GM23248 (cell line): ENCODE results near the gene TECPR2. TPM values are rescaled to one million over a fixed set of nuclear protein-coding genes. Genes with fewer than 3 reads are reported as not detected.

Experiments
- DNase-seq: peaks from one replicate; pipeline ENCODE4 v3.0.0-alpha.2; 2015
- H2AFZ ChIP-seq: fragments of 200-600 bp; sonication (generic); 2 replicates; pipeline ENCODE4 v1.6.1; 2016; ENCODE audit warnings: antibody characterized with exemption
- H3F3A ChIP-seq: fragments of 200-600 bp; sonication (generic); 2 replicates; pipeline ENCODE4 v1.6.1; 2016; ENCODE audit warnings: mild to moderate bottlenecking, antibody characterized with exemption, mixed run types; ENCODE audit not compliant: insufficient read depth
- H3K27ac ChIP-seq: fragments of 200-600 bp; sonication (generic); 2 replicates; pipeline ENCODE4 v1.5.1; 2016; ENCODE audit warnings: mild to moderate bottlenecking
- H3K27me3 ChIP-seq: fragments of 200-600 bp; sonication (generic); replicated peaks from 2 replicates; pipeline ENCODE4 v1.6.1; 2016; ENCODE audit warnings: mild to moderate bottlenecking; ENCODE audit not compliant: insufficient read depth
- H3K36me3 ChIP-seq: fragments of 200-600 bp; sonication (generic); 2 replicates; pipeline ENCODE4 v1.6.1; 2016; ENCODE audit warnings: low read depth, mild to moderate bottlenecking
- H3K4me1 ChIP-seq: fragments of 200-600 bp; sonication (generic); 2 replicates; pipeline ENCODE4 v1.6.1; 2016; ENCODE audit warnings: mild to moderate bottlenecking; ENCODE audit not compliant: insufficient read depth
- H3K4me2 ChIP-seq: fragments of 200-600 bp; sonication (generic); one replicate; pipeline ENCODE4 v1.6.1; 2016; ENCODE audit warnings: mild to moderate bottlenecking; ENCODE audit not compliant: unreplicated experiment
- H3K4me3 ChIP-seq: fragments of 200-600 bp; sonication (generic); 2 replicates; pipeline ENCODE4 v1.5.1; 2016; ENCODE audit warnings: mild to moderate bottlenecking
- H3K79me2 ChIP-seq: fragments of 200-600 bp; sonication (generic); 2 replicates; pipeline ENCODE4 v1.6.1; 2016; ENCODE audit warnings: mild to moderate bottlenecking; ENCODE audit not compliant: insufficient read depth
- H3K9ac ChIP-seq: fragments of 200-600 bp; sonication (generic); 2 replicates; pipeline ENCODE4 v1.6.1; 2016; ENCODE audit warnings: mild to moderate bottlenecking
- H3K9me2 ChIP-seq: fragments of 200-600 bp; sonication (generic); 2 replicates; pipeline ENCODE4 v1.6.1; 2016; ENCODE audit warnings: mixed run types, mild to moderate bottlenecking, moderate library complexity; ENCODE audit not compliant: insufficient read depth
- H3K9me3 ChIP-seq: fragments of 200-600 bp; sonication (generic); one replicate; pipeline ENCODE4 v1.6.1; 2017; ENCODE audit warnings: low read depth
- H4K20me1 ChIP-seq: fragments of 200-600 bp; sonication (generic); 2 replicates; pipeline ENCODE4 v1.6.0; 2016; ENCODE audit not compliant: insufficient read depth
- EZH2 ChIP-seq: fragments of 200-600 bp; sonication (generic); IDR thresholded peaks from 2 replicates; pipeline ENCODE4 v1.6.1; 2018; ENCODE audit warnings: antibody characterized with exemption, mild to moderate bottlenecking; ENCODE audit not compliant: insufficient read depth, poor library complexity, severe bottlenecking
- EZH2phosphoT487 ChIP-seq: fragments of 200-600 bp; sonication (generic); IDR thresholded peaks from 2 replicates; pipeline ENCODE4 v1.6.1; 2018; ENCODE audit warnings: antibody characterized with exemption, moderate library complexity, mild to moderate bottlenecking, low read depth; ENCODE audit not compliant: insufficient read depth
- WGBS, 2 experiments: methylation state at CpG; one replicate each; pipeline ENCODE4 v1.1.6; 2015 to 2017; ENCODE audit warnings: low lambda C conversion rate in 2 of 2, low coverage in 1 of 2; ENCODE audit errors: missing lambda C conversion rate in 2 of 2; 5-methylcytosine and 5-hydroxymethylcytosine counted together
- in situ Hi-C: fragments of 300-500 bp; cut with MboI; formaldehyde crosslinking; loops from 2 replicates; pipeline ENCODE4 v1.15.0; 2020
- polyA plus RNA-seq: library from polyadenylated mRNA; unstranded; fragments of >200 nt; fragmentation: Nextera tagmentation; extraction: Ambion mirVana; gene quantifications from 2 replicates; pipeline ENCODE4 v1.2.1, GENCODE V29; 2016
- total RNA-seq: library from RNA; depleted of rRNA; stranded (reverse); fragments of >200 nt; shearing (Covaris generic); gene quantifications from 2 replicates; pipeline ENCODE4 v1.2.3, GENCODE V29; 2014

TECPR2 gene
- total and polyA plus RNA-seq, 2 experiments from 2014 or later, result 11.4 to 15.8 TPM

DNA sequence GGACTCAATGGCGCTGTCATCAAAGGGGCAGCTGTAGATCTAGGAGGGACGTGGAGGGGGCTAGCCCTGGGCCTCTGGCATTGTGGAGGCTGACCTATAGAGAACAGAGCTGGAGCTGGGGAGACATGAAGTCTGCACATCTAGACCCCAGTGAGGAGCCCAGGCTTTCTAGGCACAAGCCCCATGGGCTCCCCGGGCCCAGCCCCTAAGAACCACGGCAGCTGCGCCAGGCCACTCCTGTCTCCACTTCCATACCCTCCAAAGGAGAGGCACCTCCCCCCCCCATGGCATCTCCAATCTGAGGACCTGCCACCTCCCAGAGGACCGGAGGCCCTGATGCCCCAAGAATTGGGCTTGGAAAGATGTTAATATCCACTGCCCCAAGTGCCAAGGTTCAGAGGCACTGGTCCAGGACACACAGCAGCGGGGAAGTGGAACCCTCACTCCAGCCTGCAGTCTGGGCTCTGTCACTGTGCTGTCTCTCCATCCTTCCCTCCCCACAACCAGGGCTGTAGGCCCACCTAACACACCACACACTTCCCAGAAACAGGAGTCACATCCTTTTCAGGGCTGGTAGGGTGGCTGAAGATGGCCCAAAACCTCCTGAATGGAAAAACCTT is 142.4 kb downstream of the TECPR2 start:
- in situ Hi-C loops, result no loop called here
- WGBS, 2 experiments, result 80 to 83% methylated on average over 7 of the region's 7 CpGs

GRCh38 chr14:102505775-102506625 is 143.3 kb downstream of the TECPR2 start:
- Histone ChIP-seq H3K9me3 (no peaks in the 10 kb centered on the region), H3K79me2 (no peaks in the 10 kb centered on the region), H3K9ac (no peak overlapping the region), H3K27me3 (no peaks in the 10 kb centered on the region), H3K27ac (no peak overlapping the region), H3K36me3 (no peaks in the 10 kb centered on the region), H3K4me1 (no peaks in the 10 kb centered on the region), H4K20me1 (no peaks in the 10 kb centered on the region), H3K9me2 (no peaks in the 10 kb centered on the region), H3K4me2 (no peak overlapping the region), H3F3A (peaks cover under 1% of the 10 kb centered on the region), H2AFZ (no peak overlapping the region), H3K4me3 (no peak overlapping the region)
- TF ChIP-seq EZH2phosphoT487 (no peak), EZH2 (no peak)
- 94 to 95% methylated on average over 18 to 19 of the region's 19 CpGs for WGBS, 2 experiments
- DNase-seq, result no peak
- in situ Hi-C loops, result no loop called here

More for the DNA sequence above, 142.4 kb downstream of the TECPR2 start:
- DNase-seq, result no peak
- Histone ChIP-seq H3K4me2 (no peak overlapping the region), H4K20me1 (no peaks in the 10 kb centered on the region), H3K27me3 (no peaks in the 10 kb centered on the region), H3K9me3 (no peaks in the 10 kb centered on the region), H2AFZ (no peak overlapping the region), H3F3A (peaks cover 7% of the 10 kb centered on the region), H3K79me2 (no peaks in the 10 kb centered on the region), H3K9me2 (no peaks in the 10 kb centered on the region), H3K9ac (no peak overlapping the region), H3K4me3 (no peak overlapping the region), H3K27ac (no peak overlapping the region), H3K36me3 (no peaks in the 10 kb centered on the region), H3K4me1 (peaks cover 9% of the 10 kb centered on the region)
- TF ChIP-seq EZH2phosphoT487 (no peak), EZH2 (no peak)

GRCh38 chr14:102506626-102506925 is 143.8 kb downstream of the TECPR2 start:
- no peak overlapping the region for H3K9ac ChIP-seq
- H3F3A ChIP-seq, result no peaks in the 10 kb centered on the region
- no peak overlapping the region for H3K27ac ChIP-seq
- no peaks in the 10 kb centered on the region for H3K79me2 ChIP-seq
- no peaks in the 10 kb centered on the region for H4K20me1 ChIP-seq
- in situ Hi-C loops, result no loop called here
- no peak for DNase-seq
- no peaks in the 10 kb centered on the region for H3K27me3 ChIP-seq
- 96% methylated on average over 11 of the region's 11 CpGs for WGBS, 2 experiments
- no peaks in the 10 kb centered on the region for H3K9me3 ChIP-seq
- no peak overlapping the region for H3K4me3 ChIP-seq
- no peaks in the 10 kb centered on the region for H3K9me2 ChIP-seq
- no peak overlapping the region for H2AFZ ChIP-seq
- no peaks in the 10 kb centered on the region for H3K36me3 ChIP-seq
- no peak overlapping the region for H3K4me2 ChIP-seq
- no peaks in the 10 kb centered on the region for H3K4me1 ChIP-seq
- no peak for TF ChIP-seq EZH2
- no peak for TF ChIP-seq EZH2phosphoT487

DNA sequence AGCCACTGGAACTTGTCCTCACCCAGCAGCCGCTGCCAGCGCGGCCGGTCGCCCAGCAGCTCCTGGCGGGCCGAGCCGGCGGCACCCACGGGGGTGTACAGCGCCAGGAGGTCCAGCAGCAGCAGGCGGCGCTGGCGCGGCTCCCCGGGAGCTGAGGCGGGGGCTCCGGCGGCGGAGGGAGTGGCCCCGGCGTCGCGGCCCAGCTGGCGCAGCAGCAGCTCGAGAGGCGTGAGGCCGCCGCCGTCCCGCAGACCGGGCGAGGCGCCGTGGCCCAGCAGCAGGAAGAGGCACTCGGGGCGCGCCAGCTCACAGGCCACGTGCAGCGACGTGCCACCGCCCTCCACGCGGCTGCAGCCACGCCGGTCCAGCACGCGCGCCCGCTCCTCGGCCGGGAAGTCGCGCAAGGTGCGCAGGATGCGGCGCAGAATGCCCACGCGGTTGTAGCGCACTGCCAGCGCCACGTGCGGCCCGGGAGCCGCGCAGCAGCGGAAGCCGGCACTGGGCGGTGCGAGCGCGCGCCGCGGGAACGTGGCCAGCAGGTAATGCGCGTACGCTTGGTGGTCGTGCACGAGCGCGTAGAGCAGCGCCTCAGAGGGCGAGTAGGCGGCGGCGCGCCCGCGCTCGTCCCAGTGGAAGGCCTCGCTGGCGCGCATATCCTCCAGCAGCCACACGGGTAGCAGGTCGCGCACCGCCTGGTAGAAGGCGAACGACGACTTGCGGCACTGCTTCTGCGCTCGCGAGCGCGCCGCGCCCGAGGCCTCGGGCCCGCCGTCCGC is 144.5 kb downstream of the TECPR2 start:
- Histone ChIP-seq H3K9ac (no peak overlapping the region), H3K9me2 (no peaks in the 10 kb centered on the region), H3K4me3 (no peak overlapping the region), H3K27ac (no peak overlapping the region), H2AFZ (no peak overlapping the region), H4K20me1 (no peaks in the 10 kb centered on the region), H3K79me2 (no peaks in the 10 kb centered on the region), H3K36me3 (no peaks in the 10 kb centered on the region), H3K9me3 (no peaks in the 10 kb centered on the region), H3K4me1 (no peaks in the 10 kb centered on the region), H3F3A (no peaks in the 10 kb centered on the region), H3K27me3 (no peaks in the 10 kb centered on the region), H3K4me2 (no peak overlapping the region)
- DNase-seq, result no peak
- 90 to 93% methylated on average over 76 to 97 of the region's 115 CpGs for WGBS, 2 experiments
- TF ChIP-seq EZH2 (no peak), EZH2phosphoT487 (no peak)
- in situ Hi-C loops, result no loop called here
